ENCODE data around the gene KRTAP20-3.

KRTAP20-3 gene

GRCh38 chr21:30642564-30642963, at the start of gene KRTAP20-3:
KRTAP20-3 (plus strand) TSS chr21:30642864.
- no peak for DNase-seq (ENCODE audit: low spot score)

GRCh38 chr21:30598802-30599201, 43.9 kb upstream of the KRTAP20-3 start, which contains the start of gene KRTAP6-2:
KRTAP6-2 (minus strand) TSS chr21:30598902; CDS start chr21:30598874, 28 bp downstream.
- DNase-seq (ENCODE audit: low spot score) = no peak

GRCh38 chr21:30600787-30601186, 41.9 kb upstream of the KRTAP20-3 start, which contains the start of gene KRTAP22-1:
KRTAP22-1 (plus strand) TSS chr21:30601087.
- DNase-seq (ENCODE audit: low spot score) = no peak

- no peak for DNase-seq (ENCODE audit: low spot score)
These were observed 36.7 kb upstream of the KRTAP20-3 start for GRCh38 chr21:30605968-30606367.

- DNase-seq (ENCODE audit: low spot score) = no peak
These were observed 30.5 kb upstream of the KRTAP20-3 start for GRCh38 chr21:30612132-30612531.

GRCh38 chr21:30613836-30614235, 28.8 kb upstream of the KRTAP20-3 start, which contains the start of gene KRTAP6-1:
KRTAP6-1 (minus strand) TSS chr21:30613930; CDS start chr21:30613904, 26 bp downstream.
- no peak for DNase-seq (ENCODE audit: low spot score)

- DNase-seq (ENCODE audit: low spot score) = no peak
These were observed 27.5 kb upstream of the KRTAP20-3 start for GRCh38 chr21:30615199-30615598.

- no peak for DNase-seq (ENCODE audit: low spot score)
These were observed 26.5 kb upstream of the KRTAP20-3 start, which contains the start of gene KRTAP20-1 for GRCh38 chr21:30616125-30616524. KRTAP20-1 (plus strand) TSS chr21:30616425; CDS start chr21:30616455, 30 bp downstream.

GRCh38 chr21:30620080-30620479, 22.6 kb upstream of the KRTAP20-3 start:
- no peak for DNase-seq (ENCODE audit: low spot score)

GRCh38 chr21:30620522-30620921, 22.1 kb upstream of the KRTAP20-3 start, which contains the start of gene KRTAP20-4:
KRTAP20-4 (plus strand) TSS chr21:30620627.
- DNase-seq (ENCODE audit: low spot score) = no peak

GRCh38 chr21:30623362-30623761, 19.3 kb upstream of the KRTAP20-3 start:
- DNase-seq (ENCODE audit: low spot score) = no peak

GRCh38 chr21:30625449-30626165, 17.1 kb upstream of the KRTAP20-3 start:
- no peak for DNase-seq (ENCODE audit: low spot score)

- DNase-seq (ENCODE audit: low spot score) = no peak
These were observed 14.6 kb upstream of the KRTAP20-3 start for GRCh38 chr21:30628109-30628508.

- no peak for DNase-seq (ENCODE audit: low spot score)
These were observed 13.5 kb upstream of the KRTAP20-3 start for GRCh38 chr21:30629200-30629599.

GRCh38 chr21:30634906-30635305, 7.8 kb upstream of the KRTAP20-3 start, which contains the start of gene KRTAP20-2:
KRTAP20-2 (plus strand) TSS chr21:30635206; CDS start chr21:30635264, 58 bp downstream.
- DNase-seq (ENCODE audit: low spot score) = no peak

GRCh38 chr21:30638686-30639085, 4.0 kb upstream of the KRTAP20-3 start:
- DNase-seq (ENCODE audit: low spot score) = no peak

GRCh38 chr21:30646904-30647414, 4.3 kb downstream of the KRTAP20-3 start:
- no peak for DNase-seq (ENCODE audit: low spot score)

- DNase-seq (ENCODE audit: low spot score) = no peak
These were observed 10.2 kb downstream of the KRTAP20-3 start for GRCh38 chr21:30652891-30653290.

GRCh38 chr21:30668776-30669175, 26.1 kb downstream of the KRTAP20-3 start:
- no peak for DNase-seq (ENCODE audit: low spot score)

GRCh38 chr21:30672985-30673650, 30.5 kb downstream of the KRTAP20-3 start:
- DNase-seq (ENCODE audit: low spot score) = no peak

- no peak for DNase-seq (ENCODE audit: low spot score)
These were observed 31.6 kb downstream of the KRTAP20-3 start for GRCh38 chr21:30674312-30674711.

GRCh38 chr21:30676737-30677136, 34.1 kb downstream of the KRTAP20-3 start:
- no peak for DNase-seq (ENCODE audit: low spot score)

GRCh38 chr21:30680586-30680985, 37.9 kb downstream of the KRTAP20-3 start:
- no peak for DNase-seq (ENCODE audit: low spot score)
